Kidney (tissue), 14 donors: Measurements from ENCODE around the gene PLXNB3. TPM values are rescaled to one million over a fixed set of nuclear protein-coding genes. Genes with fewer than 3 reads are reported as not detected.

ENCODE experiments used
- DNase-seq, 5 donors: peaks; one replicate each; pipeline ENCODE4 v3.0.0-alpha.2; 2013 to 2020
- FAIRE-seq: peaks from 2 replicates; lab custom pipeline; 2012; peaks lifted over from hg19 to GRCh38; lab: Jason Lieb, UNC
- H3K27ac ChIP-seq, 2 donors: one replicate each; pipeline ENCODE4 v1.7.0; 2013; ENCODE audit warnings: low read depth in 2 of 2, low read length in 2 of 2, inconsistent platforms in 1 of 2
- H3K27me3 ChIP-seq: one replicate; pipeline ENCODE4 v1.7.1; 2013; ENCODE audit warnings: low read length, inconsistent platforms; ENCODE audit not compliant: control insufficient read depth, insufficient read depth
- H3K36me3 ChIP-seq, 3 donors: one replicate each; pipeline versions ENCODE4 v1.7.0 to v1.7.1; 2013; ENCODE audit warnings: low read length in 3 of 3, control low read depth in 1 of 3, inconsistent platforms in 1 of 3; ENCODE audit not compliant: insufficient read depth in 3 of 3, control insufficient read depth in 2 of 3
- H3K4me1 ChIP-seq, 3 donors: one replicate each; pipeline versions ENCODE4 v1.7.0 to v1.7.1; 2013; ENCODE audit warnings: low read length in 3 of 3, inconsistent platforms in 1 of 3, low read depth in 1 of 3; ENCODE audit not compliant: control insufficient read depth in 2 of 3, insufficient read depth in 2 of 3
- H3K4me3 ChIP-seq, 3 donors: one replicate each; pipeline versions ENCODE4 v1.7.0 to v1.8.1; 2013; ENCODE audit warnings: low read length in 3 of 3, control low read depth in 1 of 3, inconsistent platforms in 1 of 3
- H3K9ac ChIP-seq, 3 donors: one replicate each; pipeline versions ENCODE4 v1.7.0 to v1.7.1; 2013; ENCODE audit warnings: low read length in 3 of 3, control low read depth in 1 of 3, inconsistent platforms in 1 of 3
- H3K9me3 ChIP-seq, 3 donors: one replicate each; pipeline versions ENCODE4 v1.7.0 to v1.7.1; 2013; ENCODE audit warnings: low read length in 3 of 3, control low read depth in 1 of 3, inconsistent platforms in 1 of 3; ENCODE audit not compliant: control insufficient read depth in 2 of 3, insufficient read depth in 1 of 3
- CTCF ChIP-seq: IDR thresholded peaks from 3 replicates; pipeline ENCODE4 v1.5.1; 2012; ENCODE audit warnings: mild to moderate bottlenecking, moderate library complexity, borderline replicate concordance; ENCODE audit not compliant: insufficient read depth; ENCODE audit errors: extremely low read depth
- intact Hi-C: fragments of 100-400 bp; cut with DNase I; formaldehyde crosslinking; loops from one replicate; pipeline ENCODE4 v1.11.1; 2022
- polyA plus RNA-seq: library from polyadenylated mRNA; stranded (reverse); fragments of 350-450 nt; fragmentation: Illumina TruSeq; extraction: RNeasy Lipid Tissue Mini Kit (QIAGEN cat#74804); gene quantifications from one replicate; pipeline ENCODE4 v1.2.3, GENCODE V29; 2014; ENCODE audit warnings: low read depth, low replicate concordance; ENCODE audit not compliant: insufficient read depth
- total RNA-seq: library from RNA; stranded (reverse); fragmentation: NEBNext Ultra II Directional; extraction: Animal tissue kit (Norgen Biotek cat#: 25700); gene quantifications from one replicate; pipeline ENCODE4 v1.2.1, GENCODE V29; 2021
- donor health status: control.
- donor health status: control.
- donor health status: control.
- donor health status: control.
- donor health status: control.
- donor health status: DM: yes; HTN: yes; CAD: no.
- donor health status: Normal renal cell carcinoma (clear cell type).

The PLXNB3 gene
- total and polyA plus RNA-seq, 2 donors from 2014 or later: 2.2 to 5.6 TPM

DNA sequence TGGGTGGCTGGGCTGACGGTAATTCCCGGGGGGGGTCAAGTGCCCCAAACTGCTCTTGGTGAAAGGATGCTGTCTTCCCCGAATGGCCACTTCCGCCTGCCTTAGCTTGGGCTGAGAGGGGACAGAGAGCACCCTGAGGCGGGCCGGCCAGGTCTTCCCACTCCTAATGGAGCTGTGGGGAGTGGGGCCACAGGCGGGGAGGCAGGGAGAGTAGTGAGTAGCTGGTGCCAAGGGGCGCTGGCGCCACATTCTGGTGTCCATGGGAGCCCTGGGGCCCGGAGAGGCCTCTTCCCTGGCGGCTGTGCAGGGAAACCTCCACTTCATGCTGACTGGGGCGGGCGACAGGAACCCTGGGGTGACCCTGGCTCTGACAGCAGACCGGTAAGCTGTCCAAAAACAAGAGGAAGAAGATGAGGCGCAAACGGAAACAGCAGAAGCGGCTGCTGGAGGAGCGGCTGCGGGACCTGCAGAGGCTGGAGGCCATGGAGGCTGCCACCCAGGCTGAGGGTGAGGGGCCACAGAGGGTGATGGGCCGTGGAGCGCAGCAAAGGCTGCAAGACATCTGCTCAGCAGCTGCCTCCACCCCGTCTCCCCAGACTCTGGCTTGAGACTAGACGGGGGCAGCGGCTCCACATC, 19.4 kb downstream of the PLXNB3 start:
- no peak overlapping the region for H3K4me3 ChIP-seq
- intact Hi-C loops: no loop called here
- no peaks in the 10 kb centered on the region for H3K9me3 ChIP-seq
- TF ChIP-seq CTCF: no peak
- no peaks in the 10 kb centered on the region for H3K27me3 ChIP-seq
- DNase-seq (peak in 1 of 5 donors; percentile 23), FAIRE-seq (no peak)
- no peak overlapping the region for H3K27ac ChIP-seq
- no peak overlapping the region for H3K9ac ChIP-seq
- H3K36me3 ChIP-seq: no peaks in the 10 kb centered on the region
- H3K4me1 ChIP-seq: no peaks in the 10 kb centered on the region

GRCh38 chrX:153784325-153784967, 20.4 kb downstream of the PLXNB3 start:
- intact Hi-C loops: no loop called here
- DNase-seq (no peak), FAIRE-seq (no peak)
- no peaks in the 10 kb centered on the region for H3K27me3 ChIP-seq
- H3K27ac ChIP-seq: no peak overlapping the region
- H3K9me3 ChIP-seq: no peaks in the 10 kb centered on the region
- no peaks in the 10 kb centered on the region for H3K4me1 ChIP-seq
- no peak for TF ChIP-seq CTCF
- no peak overlapping the region for H3K4me3 ChIP-seq
- no peak overlapping the region for H3K9ac ChIP-seq
- H3K36me3 ChIP-seq: no peaks in the 10 kb centered on the region

- H3K27me3 ChIP-seq: no peaks in the 10 kb centered on the region
- intact Hi-C loops: no loop called here
- H3K4me3 ChIP-seq: no peak overlapping the region
- H3K9ac ChIP-seq: no peak overlapping the region
- no peak overlapping the region for H3K27ac ChIP-seq
- DNase-seq (no peak), FAIRE-seq (no peak)
- no peak for TF ChIP-seq CTCF
- H3K36me3 ChIP-seq: no peaks in the 10 kb centered on the region
- no peaks in the 10 kb centered on the region for H3K9me3 ChIP-seq
- no peaks in the 10 kb centered on the region for H3K4me1 ChIP-seq
Measured at GRCh38 chrX:153786669-153787068, 22.6 kb downstream of the PLXNB3 start.
